Neural progenitor cell (in vitro differentiated cells): ENCODE results near the gene RBBP8NL.

Experiments used
- EZH2phosphoT487 ChIP-seq: fragments of 200-600 bp; sonication (generic); IDR thresholded peaks from 2 replicates; pipeline ENCODE4 v1.6.1; 2017; ENCODE audit warnings: antibody characterized with exemption
- TF ChIP-seq, protein P1 (sequence below): fragments of 200-600 bp; sonication (generic); IDR thresholded peaks from 2 replicates; pipeline ENCODE4 v1.5.1; 2017; ENCODE audit warnings: antibody characterized with exemption, mild to moderate bottlenecking

DNA sequence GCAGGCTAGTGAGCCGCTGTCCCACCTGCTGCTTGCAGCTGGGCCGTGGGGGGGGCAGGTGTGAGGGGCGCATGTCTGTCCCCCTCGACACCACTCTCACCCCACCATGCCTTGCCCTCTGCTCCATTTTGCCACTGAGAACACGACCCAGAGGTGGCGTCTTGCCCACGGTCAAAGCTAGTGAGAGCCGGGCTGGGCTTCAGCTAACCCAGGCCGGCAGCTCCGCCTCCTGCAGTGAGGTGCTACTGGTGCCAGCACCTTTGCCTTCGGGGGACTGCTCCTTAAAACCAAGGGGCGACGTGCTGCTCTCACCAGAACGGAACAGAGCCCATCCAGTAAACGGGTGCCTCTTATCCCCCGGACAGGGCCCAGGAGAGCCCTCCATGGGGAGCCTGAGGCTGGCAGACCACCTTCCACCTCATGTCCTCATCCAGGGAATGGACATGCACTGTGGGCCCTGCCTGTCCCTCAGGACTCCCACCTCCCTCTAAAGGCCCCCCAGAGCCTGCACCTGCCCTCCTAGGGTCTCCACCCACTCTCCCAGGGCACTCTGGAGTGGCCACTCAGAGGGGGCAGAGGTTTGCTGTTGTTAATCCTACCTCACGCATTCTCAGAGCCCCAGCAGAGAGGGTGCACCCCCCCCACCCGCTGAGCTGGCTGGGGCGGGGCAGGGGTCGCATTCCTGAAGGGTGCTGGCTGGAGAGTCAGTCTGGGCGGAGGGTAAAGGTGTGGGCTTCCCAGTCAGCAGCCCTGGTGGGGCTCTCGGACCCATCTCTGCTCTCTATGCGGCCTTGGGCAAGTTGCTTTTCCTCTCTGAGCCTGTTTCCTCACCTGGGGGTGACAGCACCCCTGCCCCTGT lies 2.9 kb downstream of the RBBP8NL start:
- TF ChIP-seq, protein P1, sequence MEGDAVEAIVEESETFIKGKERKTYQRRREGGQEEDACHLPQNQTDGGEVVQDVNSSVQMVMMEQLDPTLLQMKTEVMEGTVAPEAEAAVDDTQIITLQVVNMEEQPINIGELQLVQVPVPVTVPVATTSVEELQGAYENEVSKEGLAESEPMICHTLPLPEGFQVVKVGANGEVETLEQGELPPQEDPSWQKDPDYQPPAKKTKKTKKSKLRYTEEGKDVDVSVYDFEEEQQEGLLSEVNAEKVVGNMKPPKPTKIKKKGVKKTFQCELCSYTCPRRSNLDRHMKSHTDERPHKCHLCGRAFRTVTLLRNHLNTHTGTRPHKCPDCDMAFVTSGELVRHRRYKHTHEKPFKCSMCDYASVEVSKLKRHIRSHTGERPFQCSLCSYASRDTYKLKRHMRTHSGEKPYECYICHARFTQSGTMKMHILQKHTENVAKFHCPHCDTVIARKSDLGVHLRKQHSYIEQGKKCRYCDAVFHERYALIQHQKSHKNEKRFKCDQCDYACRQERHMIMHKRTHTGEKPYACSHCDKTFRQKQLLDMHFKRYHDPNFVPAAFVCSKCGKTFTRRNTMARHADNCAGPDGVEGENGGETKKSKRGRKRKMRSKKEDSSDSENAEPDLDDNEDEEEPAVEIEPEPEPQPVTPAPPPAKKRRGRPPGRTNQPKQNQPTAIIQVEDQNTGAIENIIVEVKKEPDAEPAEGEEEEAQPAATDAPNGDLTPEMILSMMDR: no peak
- TF ChIP-seq EZH2phosphoT487: no peak
